Urinary bladder (tissue), 4 donors: ENCODE data around the gene MYLK. TPM values are rescaled to one million over a fixed set of nuclear protein-coding genes. Genes with fewer than 3 reads are reported as not detected.
A peak's percentile ranks its signal among the peaks of the same experiment; 100 is the strongest.
"Not testable (repeated sequence)": the region's sequence is repeated elsewhere in the genome, so short reads cannot be mapped to it uniquely, and the experiment has no call there.

Experiments used
- DNase-seq: peaks from one replicate; pipeline ENCODE4 v3.0.0-alpha.2; 2015; ENCODE audit errors: extremely low spot score
- H3K27ac ChIP-seq: one replicate; pipeline ENCODE4 v1.5.1; 2013; ENCODE audit warnings: low read depth, mild to moderate bottlenecking, moderate library complexity
- H3K36me3 ChIP-seq: one replicate; pipeline ENCODE4 v1.6.1; 2013; ENCODE audit warnings: mild to moderate bottlenecking, moderate library complexity; ENCODE audit not compliant: insufficient read depth
- H3K4me1 ChIP-seq: one replicate; pipeline ENCODE4 v1.6.1; 2013; ENCODE audit warnings: mild to moderate bottlenecking, moderate library complexity; ENCODE audit not compliant: insufficient read depth
- H3K4me3 ChIP-seq: one replicate; pipeline ENCODE4 v1.5.1; 2013; ENCODE audit warnings: low read depth, low read length
- WGBS: extraction: QIAGEN DNeasy Blood & Tissue Kit; methylation state at CpG from one replicate; pipeline ENCODE4 v1.1.7; 2013; 5-methylcytosine and 5-hydroxymethylcytosine counted together
- polyA plus RNA-seq: library from polyadenylated mRNA; stranded (reverse); fragments of 200-250 nt; gene quantifications from one replicate; pipeline ENCODE4 v1.2.3, GENCODE V29; 2013
- total RNA-seq: library from RNA; depleted of rRNA; stranded (reverse); fragments of >200 nt; gene quantifications from one replicate; pipeline ENCODE4 v1.2.3, GENCODE V29; 2014
- donor health status: healthy with polysubstance abuse.
- donor health status: healthy.

Gene MYLK
- total and polyA plus RNA-seq, 2 donors: 1,524 to 1,651 TPM

GRCh38 chr3:123603153-123603552, 281.0 kb downstream of the MYLK start:
- H3K4me3 ChIP-seq, DNase-seq, H3K27ac ChIP-seq, H3K4me1 ChIP-seq, H3K36me3 ChIP-seq: not testable (repeated sequence)
- WGBS: 79% methylated on average over 2 of the region's 2 CpGs

DNA sequence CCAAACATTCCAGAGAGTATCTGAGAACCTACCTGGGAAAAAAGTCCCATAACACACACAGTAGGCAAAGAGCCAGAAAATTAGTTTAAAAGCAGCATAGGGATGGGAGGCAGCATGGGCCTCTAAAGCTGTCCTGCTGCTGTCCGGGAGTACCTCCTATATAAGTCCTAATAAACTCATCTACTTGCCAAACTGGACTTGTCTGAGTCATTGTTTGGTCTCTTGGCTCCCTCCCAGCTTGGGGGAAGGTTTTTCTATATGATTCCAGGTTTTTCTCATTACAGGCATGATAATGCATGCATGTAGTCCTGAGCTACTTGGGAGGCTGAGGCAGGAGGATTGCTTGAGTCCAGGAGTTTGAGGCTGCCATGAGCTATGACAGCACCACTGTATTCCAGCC, 281.8 kb downstream of the MYLK start:
- no peak for DNase-seq
- 54% methylated on average over 1 of the region's 1 CpG for WGBS
- Histone ChIP-seq H3K4me3 (no peak overlapping the region), H3K4me1 (no peaks in the 10 kb centered on the region), H3K36me3 (no peaks in the 10 kb centered on the region), H3K27ac (no peak overlapping the region)

- H3K36me3 ChIP-seq, H3K4me3 ChIP-seq, H3K4me1 ChIP-seq, DNase-seq, H3K27ac ChIP-seq: not testable (repeated sequence)
Measured at GRCh38 chr3:123600863-123601262, 283.3 kb downstream of the MYLK start.

GRCh38 chr3:123597561-123597960, 286.6 kb downstream of the MYLK start:
- Histone ChIP-seq H3K36me3 (no peaks in the 10 kb centered on the region), H3K27ac (no peak overlapping the region), H3K4me1 (no peaks in the 10 kb centered on the region), H3K4me3 (no peak overlapping the region)
- 57% methylated on average over 4 of the region's 4 CpGs for WGBS
- DNase-seq: no peak

DNA sequence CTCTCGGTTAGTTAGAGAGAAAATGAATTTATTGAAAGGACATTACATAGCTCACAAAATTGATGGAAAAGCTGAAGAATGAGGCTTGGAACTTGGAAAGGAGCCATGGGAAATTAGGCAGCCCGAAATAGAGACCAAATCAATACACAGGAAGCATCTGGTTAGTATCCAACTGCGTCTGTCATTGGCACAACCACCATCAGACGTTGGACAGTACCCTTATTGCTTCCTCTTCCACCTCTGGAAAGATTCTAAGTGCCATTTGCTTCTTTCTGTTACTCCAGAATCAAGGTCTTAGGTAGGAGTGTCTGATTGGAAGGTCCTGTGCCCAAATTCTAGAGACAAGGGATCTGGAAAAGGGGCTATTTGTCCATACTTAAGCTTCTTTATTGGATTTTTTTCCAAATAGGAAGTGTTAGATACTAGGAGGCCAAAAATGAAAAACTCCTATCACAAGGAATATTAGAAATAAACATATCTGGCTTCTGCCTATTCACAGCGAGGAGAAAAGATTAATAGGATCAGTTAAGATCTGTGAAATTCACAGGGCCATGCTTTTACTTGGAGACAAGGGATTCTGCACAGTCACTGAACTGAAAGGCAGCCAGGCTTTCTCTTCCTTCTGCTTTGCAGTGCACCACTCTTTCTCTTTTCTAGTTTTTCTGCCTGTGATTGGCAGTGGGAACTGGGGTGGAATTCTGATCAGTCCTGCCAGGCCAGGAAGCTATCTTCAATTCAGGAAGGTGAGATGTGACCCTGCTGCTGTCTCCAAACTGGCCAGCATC, 288.5 kb downstream of the MYLK start:
- no peak overlapping the region for H3K4me3 ChIP-seq
- no peaks in the 10 kb centered on the region for H3K36me3 ChIP-seq
- WGBS: 76% methylated on average over 5 of the region's 5 CpGs
- H3K27ac ChIP-seq: no peak overlapping the region
- no peaks in the 10 kb centered on the region for H3K4me1 ChIP-seq
- DNase-seq: no peak

GRCh38 chr3:123593381-123593780, 290.8 kb downstream of the MYLK start:
- no peak for DNase-seq
- Histone ChIP-seq H3K27ac (no peak overlapping the region), H3K4me1 (no peaks in the 10 kb centered on the region), H3K4me3 (no peak overlapping the region), H3K36me3 (no peaks in the 10 kb centered on the region)
- 94% methylated on average over 3 of the region's 3 CpGs for WGBS

GRCh38 chr3:123590685-123591450, 293.3 kb downstream of the MYLK start:
- Histone ChIP-seq H3K36me3 (no peaks in the 10 kb centered on the region), H3K27ac (no peak overlapping the region), H3K4me3 (no peak overlapping the region), H3K4me1 (peaks cover 4% of the 10 kb centered on the region)
- DNase-seq: no peak
- 97% methylated on average over 3 of the region's 3 CpGs for WGBS

GRCh38 chr3:123587401-123587800, 296.7 kb downstream of the MYLK start:
- no peak for DNase-seq
- H3K27ac ChIP-seq: no peak overlapping the region

DNA sequence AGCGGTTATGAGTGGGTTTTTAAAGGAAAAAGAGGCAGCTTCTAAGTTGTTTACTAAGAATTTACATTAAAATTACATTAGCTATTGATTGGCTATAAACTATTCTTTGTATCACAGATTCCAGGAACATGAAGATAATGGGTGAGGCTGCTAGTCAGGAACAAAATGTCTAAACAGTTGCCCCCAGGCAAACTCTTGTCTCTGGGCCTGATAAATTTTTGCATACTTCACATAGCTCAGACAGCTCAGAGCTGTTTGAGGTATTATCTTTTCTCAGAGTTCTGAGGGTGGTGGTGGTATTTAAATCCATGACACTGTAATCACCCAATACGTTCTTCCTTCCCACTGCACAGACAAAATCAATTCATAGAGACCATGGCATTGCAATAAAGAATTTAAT, 297.2 kb downstream of the MYLK start:
- Histone ChIP-seq H3K36me3 (no peaks in the 10 kb centered on the region), H3K4me3 (no peak overlapping the region), H3K4me1 (peaks cover 4% of the 10 kb centered on the region), H3K27ac (no peak overlapping the region)
- DNase-seq: no peak
- 77% methylated on average over 2 of the region's 2 CpGs for WGBS

More at GRCh38 chr3:123587401-123587800, 296.7 kb downstream of the MYLK start:
- H3K4me3 ChIP-seq: no peak overlapping the region
- H3K4me1 ChIP-seq: peaks cover 4% of the 10 kb centered on the region
- 84% methylated on average over 2 of the region's 2 CpGs for WGBS
- no peaks in the 10 kb centered on the region for H3K36me3 ChIP-seq

DNA sequence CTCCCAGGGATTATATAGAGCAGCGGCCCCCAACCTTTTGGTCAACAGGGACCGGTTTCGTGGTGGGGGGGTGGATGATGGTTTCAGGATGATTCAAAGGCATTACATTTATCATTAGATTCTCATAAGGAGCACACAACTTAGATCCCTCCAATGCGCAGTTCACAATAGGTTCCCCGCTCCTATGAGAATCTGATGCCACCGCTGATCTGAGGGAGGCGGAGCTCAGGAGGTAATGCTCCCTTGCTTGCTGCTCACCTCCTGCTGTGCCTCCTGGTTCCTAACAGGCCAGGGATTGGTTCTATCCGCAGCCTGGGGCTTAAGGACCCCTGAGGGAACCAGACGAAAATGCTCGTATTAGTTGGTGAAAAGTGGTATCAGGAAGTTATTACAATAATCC, 298.0 kb downstream of the MYLK start:
- no peak for DNase-seq
- H3K36me3 ChIP-seq: no peaks in the 10 kb centered on the region
- 6% methylated on average over 10 of the region's 10 CpGs for WGBS
- H3K4me1 ChIP-seq: peaks cover 4% of the 10 kb centered on the region
- H3K4me3 ChIP-seq: peak overlapping the region; percentile 44
- no peak overlapping the region for H3K27ac ChIP-seq

DNA sequence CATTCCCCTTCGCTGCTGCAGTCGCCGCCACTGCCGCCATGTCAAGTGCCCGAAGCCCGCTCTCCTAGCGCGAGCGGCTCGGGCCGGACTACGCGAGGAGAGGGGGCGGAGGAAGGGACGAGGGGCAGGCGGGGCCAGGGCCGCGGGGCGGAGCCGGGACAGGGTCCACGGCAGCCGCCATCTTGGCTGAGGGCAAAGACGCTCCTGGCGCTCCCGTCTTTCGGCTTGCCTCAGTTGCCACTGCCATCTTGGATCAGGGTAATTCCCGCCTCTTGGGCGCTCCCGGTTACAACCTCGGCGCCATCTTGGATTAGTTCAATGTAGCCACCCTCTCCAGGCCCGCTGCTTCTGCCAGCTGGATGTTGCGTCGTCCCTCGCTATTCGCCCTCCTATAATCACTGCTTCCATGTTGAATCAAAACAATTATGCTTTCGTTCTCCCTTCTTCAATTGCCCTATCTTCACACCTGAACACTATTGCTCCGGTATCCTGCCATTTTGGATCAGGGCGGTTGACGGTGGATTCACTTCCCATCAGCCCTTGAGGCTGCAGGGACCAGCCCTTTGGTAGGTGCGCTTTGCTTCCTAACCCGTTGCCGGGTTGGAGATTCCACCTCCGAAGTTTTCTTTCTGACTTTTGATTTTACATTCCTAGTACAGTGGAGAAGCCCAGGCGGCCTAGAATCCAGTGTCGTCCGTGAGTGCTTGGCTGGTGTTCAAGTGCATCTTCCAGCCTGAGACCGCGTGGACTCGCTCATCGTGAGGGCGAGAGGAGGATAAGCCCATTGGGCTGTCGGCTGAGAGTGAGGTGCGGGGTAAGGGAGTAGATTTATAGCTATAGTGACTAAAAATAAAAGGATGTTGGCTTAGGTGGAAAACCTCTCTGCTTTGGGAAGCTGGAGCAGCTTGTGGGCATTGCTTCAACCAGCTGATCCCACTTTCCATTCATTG, 298.9 kb downstream of the MYLK start, which contains the start of gene HACD2:
Gene HACD2, minus strand, starts transcription at position 66 of the 950 bp plus-strand sequence. Its CDS starts 26 bp downstream, at position 40.
- Histone ChIP-seq H3K27ac (peak within 1 kb of the TSS; percentile 71), H3K36me3 (peaks cover 3% of the 10 kb centered on the region), H3K4me3 (peak within 1 kb of the TSS; percentile 60), H3K4me1 (peaks cover 4% of the 10 kb centered on the region)
- DNase-seq: peak; percentile 96
- WGBS: under 1% methylated on average over 54 of the region's 54 CpGs

DNA sequence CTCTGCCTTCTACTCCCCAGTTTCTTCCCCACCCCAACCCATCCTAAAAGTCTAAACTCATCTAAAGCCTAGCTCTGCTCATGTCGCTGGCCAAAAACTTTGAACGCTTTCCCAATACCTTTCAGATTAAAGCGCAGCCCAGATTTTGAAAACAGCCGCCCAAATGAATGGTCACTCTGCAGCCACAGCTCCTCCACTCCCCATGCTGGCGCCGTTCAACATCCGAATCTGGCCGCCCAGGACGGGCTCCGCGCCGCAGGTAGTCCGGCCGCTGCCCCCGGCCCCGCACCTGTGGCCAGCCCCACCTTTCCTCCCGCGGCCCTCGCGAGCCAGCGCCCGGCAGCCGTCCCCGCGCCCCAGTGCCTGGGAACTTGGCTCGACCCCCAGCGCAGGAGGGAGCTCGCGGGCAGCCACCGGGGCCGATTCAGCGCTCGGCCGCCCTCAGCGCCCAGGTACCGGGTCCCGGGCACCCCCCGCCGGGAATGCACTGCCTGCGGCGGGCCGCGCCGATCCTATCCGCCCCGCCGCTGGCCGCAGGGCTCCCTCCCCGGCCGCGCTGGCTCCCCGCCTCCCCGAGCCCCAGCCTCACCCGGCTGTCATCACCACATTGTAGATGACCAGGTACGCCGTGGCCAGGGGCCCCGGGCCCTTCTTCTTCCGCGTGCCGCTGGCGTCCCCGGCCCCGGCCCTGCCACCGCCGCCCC, 299.7 kb downstream of the MYLK start:
- WGBS: under 1% methylated on average over 65 of the region's 65 CpGs
- DNase-seq: no peak
- Histone ChIP-seq H3K27ac (peak overlapping the region; percentile 70), H3K36me3 (peaks cover 4% of the 10 kb centered on the region), H3K4me1 (peaks cover 4% of the 10 kb centered on the region), H3K4me3 (peak overlapping the region; percentile 60)

DNA sequence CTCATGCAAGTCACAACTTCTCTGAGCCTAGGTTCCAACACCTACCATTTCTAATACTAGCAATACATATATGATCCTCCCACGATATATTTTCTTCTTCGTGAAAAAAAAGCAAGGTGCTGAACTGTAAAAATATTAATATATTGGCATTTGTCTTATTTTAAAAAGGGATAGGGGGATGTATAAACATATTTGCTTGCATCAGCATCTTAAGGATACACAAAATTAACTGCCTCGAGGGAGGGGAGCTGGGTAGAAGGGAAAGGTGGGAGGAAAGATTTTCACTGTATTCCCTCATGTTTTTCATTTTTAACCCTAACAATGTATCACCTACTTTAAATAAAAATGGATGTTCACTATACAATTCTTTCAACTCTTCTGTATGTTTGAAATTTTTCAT, 300.6 kb downstream of the MYLK start:
- peaks cover 4% of the 10 kb centered on the region for H3K4me1 ChIP-seq
- H3K36me3 ChIP-seq: peaks cover 4% of the 10 kb centered on the region
- 76% methylated on average over 3 of the region's 3 CpGs for WGBS
- no peak overlapping the region for H3K4me3 ChIP-seq
- no peak overlapping the region for H3K27ac ChIP-seq
- no peak for DNase-seq
